ENCODE measurements around the gene SPDYE16.
"Not testable (repeated sequence)": the region's sequence is repeated elsewhere in the genome, so short reads cannot be mapped to it uniquely, and the experiment has no call there.

- TF ChIP-seq, protein P1, sequence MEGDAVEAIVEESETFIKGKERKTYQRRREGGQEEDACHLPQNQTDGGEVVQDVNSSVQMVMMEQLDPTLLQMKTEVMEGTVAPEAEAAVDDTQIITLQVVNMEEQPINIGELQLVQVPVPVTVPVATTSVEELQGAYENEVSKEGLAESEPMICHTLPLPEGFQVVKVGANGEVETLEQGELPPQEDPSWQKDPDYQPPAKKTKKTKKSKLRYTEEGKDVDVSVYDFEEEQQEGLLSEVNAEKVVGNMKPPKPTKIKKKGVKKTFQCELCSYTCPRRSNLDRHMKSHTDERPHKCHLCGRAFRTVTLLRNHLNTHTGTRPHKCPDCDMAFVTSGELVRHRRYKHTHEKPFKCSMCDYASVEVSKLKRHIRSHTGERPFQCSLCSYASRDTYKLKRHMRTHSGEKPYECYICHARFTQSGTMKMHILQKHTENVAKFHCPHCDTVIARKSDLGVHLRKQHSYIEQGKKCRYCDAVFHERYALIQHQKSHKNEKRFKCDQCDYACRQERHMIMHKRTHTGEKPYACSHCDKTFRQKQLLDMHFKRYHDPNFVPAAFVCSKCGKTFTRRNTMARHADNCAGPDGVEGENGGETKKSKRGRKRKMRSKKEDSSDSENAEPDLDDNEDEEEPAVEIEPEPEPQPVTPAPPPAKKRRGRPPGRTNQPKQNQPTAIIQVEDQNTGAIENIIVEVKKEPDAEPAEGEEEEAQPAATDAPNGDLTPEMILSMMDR (IDR thresholded peaks at IDR 0.05): not testable (repeated sequence)
- not testable (repeated sequence) for TF ChIP-seq POLR2A (IDR thresholded peaks at IDR 0.05)
These were observed 39.9 kb upstream of the SPDYE16 start for GRCh38 chr7:76582848-76583631.

All from right lobe of liver (tissue), 4 donors.